HL-60/S4 treated with retinoic acid at 250 ng/mL for 4 days and 3 days (cell line): ENCODE data around the gene ZNF592.
"Not testable (repeated sequence)": the region's sequence is repeated elsewhere in the genome, so short reads cannot be mapped to it uniquely, and the experiment has no call there.

Source experiments
- in situ Hi-C: fragments of 300-500 bp; cut with MboI; formaldehyde crosslinking; loops from 2 replicates; pipeline ENCODE4 v1.7.0; 2022; ENCODE audit warnings: low sequenced_read_pairs

ZNF592 gene

GRCh38 chr15:84740691-84741090, 7.7 kb upstream of the ZNF592 start:
- in situ Hi-C loops, result no loop called here

GRCh38 chr15:84741121-84741520, 7.3 kb upstream of the ZNF592 start:
- in situ Hi-C loops, result no loop called here

GRCh38 chr15:84747416-84748273, 747 bp upstream of the ZNF592 start:
- in situ Hi-C loops, result no loop called here

- in situ Hi-C loops, result no loop called here
Observed at GRCh38 chr15:84749111-84749991, 959 bp downstream of the ZNF592 start.

- in situ Hi-C loops, result no loop called here
Observed at GRCh38 chr15:84750583-84751092, 2.2 kb downstream of the ZNF592 start.

- in situ Hi-C loops, result not testable (repeated sequence)
Observed at GRCh38 chr15:84751721-84752120, 3.3 kb downstream of the ZNF592 start.

GRCh38 chr15:84752195-84752594, 3.8 kb downstream of the ZNF592 start:
- in situ Hi-C loops, result no loop called here

- in situ Hi-C loops, result no loop called here
Observed at GRCh38 chr15:84752700-84753099, 4.3 kb downstream of the ZNF592 start.

- in situ Hi-C loops, result not testable (repeated sequence)
Observed at GRCh38 chr15:84754889-84755288, 6.5 kb downstream of the ZNF592 start.

GRCh38 chr15:84755736-84756527, 7.5 kb downstream of the ZNF592 start:
- in situ Hi-C loops, result no loop called here

- in situ Hi-C loops, result no loop called here
Observed at GRCh38 chr15:84759018-84759417, 10.6 kb downstream of the ZNF592 start.

- in situ Hi-C loops, result no loop called here
Observed at GRCh38 chr15:84760219-84760618, 11.8 kb downstream of the ZNF592 start.

- in situ Hi-C loops, result no loop called here
Observed at GRCh38 chr15:84761607-84762131, 13.3 kb downstream of the ZNF592 start.

- in situ Hi-C loops, result no loop called here
Observed at GRCh38 chr15:84762840-84763572, 14.6 kb downstream of the ZNF592 start.

GRCh38 chr15:84764585-84764984, 16.2 kb downstream of the ZNF592 start:
- in situ Hi-C loops, result no loop called here

GRCh38 chr15:84764989-84765388, 16.6 kb downstream of the ZNF592 start:
- in situ Hi-C loops, result no loop called here

GRCh38 chr15:84765675-84766074, 17.3 kb downstream of the ZNF592 start:
- in situ Hi-C loops, result no loop called here

- in situ Hi-C loops, result no loop called here
Observed at GRCh38 chr15:84766461-84767035, 18.2 kb downstream of the ZNF592 start.

- in situ Hi-C loops, result no loop called here
Observed at GRCh38 chr15:84772031-84772430, 23.6 kb downstream of the ZNF592 start.

GRCh38 chr15:84772467-84772866, 24.1 kb downstream of the ZNF592 start:
- in situ Hi-C loops, result no loop called here
